Measurements from ENCODE around the gene RAP2A. TPM values are rescaled to one million over a fixed set of nuclear protein-coding genes. Genes with fewer than 3 reads are reported as not detected.

The RAP2A gene
- total RNA-seq, 1 experiment from 2014 or later, result 32.1 TPM

DNA sequence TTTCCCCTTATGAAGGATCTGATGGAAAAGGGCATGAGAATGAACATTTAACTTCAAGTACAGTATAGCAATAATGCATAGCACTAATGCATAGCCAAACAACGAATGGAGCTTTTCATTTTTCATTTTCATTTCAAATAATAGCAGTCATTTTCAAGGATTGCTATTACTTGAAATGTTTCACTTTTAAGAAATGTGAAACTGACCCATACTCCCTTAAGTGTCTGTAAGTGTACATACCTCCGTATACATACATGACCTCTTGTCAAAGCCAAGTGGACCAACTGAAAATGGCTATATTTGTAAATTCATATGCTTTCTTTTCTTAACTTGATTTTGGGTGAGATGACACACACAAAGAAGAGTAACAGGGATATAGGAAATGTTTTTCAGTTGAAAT, 3.8 kb downstream of the RAP2A start:
- Histone ChIP-seq H3K9ac (ENCODE audit: extremely low read depth, insufficient read length, low read length) (no peak overlapping the region), H2BK5ac (ENCODE audit: insufficient read length, low read length) (no peak overlapping the region), H3K79me1 (ENCODE audit: insufficient read depth, low read depth, low read length, poor library complexity, severe bottlenecking) (no peaks in the 10 kb centered on the region), H4K91ac (ENCODE audit: insufficient read length, low read depth, low read length) (no peak overlapping the region), H3K4ac (ENCODE audit: low read depth, low read length) (no peak overlapping the region), H3K27me3 (ENCODE audit: insufficient read depth, low read length) (no peaks in the 10 kb centered on the region), H3K9me3 (ENCODE audit: control insufficient read depth, low read depth, low read length) (no peaks in the 10 kb centered on the region), H3K18ac (ENCODE audit: insufficient read length, low read depth, low read length) (no peak overlapping the region), H3T11ph (ENCODE audit: low read length) (no peak overlapping the region), H2AK5ac (ENCODE audit: insufficient read length, low read length) (no peak overlapping the region), H2BK120ac (ENCODE audit: low read depth, low read length, poor library complexity, severe bottlenecking) (no peak overlapping the region), H3K56ac (ENCODE audit: insufficient read length, low read depth, low read length) (no peak overlapping the region), H4K20me1 (ENCODE audit: control insufficient read depth, insufficient read depth, insufficient read length) (no peaks in the 10 kb centered on the region), H2BK20ac (ENCODE audit: low read depth, low read length, poor library complexity, severe bottlenecking) (no peak overlapping the region), H4K5ac (ENCODE audit: insufficient read length, low read depth, low read length) (no peak overlapping the region), H3K27ac (ENCODE audit: insufficient read length, low read depth, low read length) (no peak overlapping the region), H3K79me2 (ENCODE audit: insufficient read depth, low read length) (peaks cover 5% of the 10 kb centered on the region; the same call in 1 of the 2 replicates), H4K8ac (replicated peaks; ENCODE audit: insufficient read length, low read depth, low read length) (no peak overlapping the region), H2AFZ (ENCODE audit: low read length) (no peak overlapping the region), H3K4me1 (ENCODE audit: insufficient read depth, low read length) (no peaks in the 10 kb centered on the region), H2BK12ac (ENCODE audit: insufficient read length, low read depth, low read length) (no peak overlapping the region), H3K23me2 (ENCODE audit: insufficient read length, low read depth, low read length, poor library complexity, severe bottlenecking) (peaks cover 3% of the 10 kb centered on the region), H2BK15ac (ENCODE audit: low read depth, low read length) (no peak overlapping the region), H3K4me2 (ENCODE audit: insufficient read depth, insufficient read length, low read length) (no peak overlapping the region), H3K23ac (ENCODE audit: insufficient read length, low read depth, low read length) (no peak overlapping the region), H3K14ac (ENCODE audit: insufficient read depth, low read length) (no peak overlapping the region)
- no CpG with 5 or more reads among the region's 2 CpGs for WGBS (ENCODE audit: extremely low coverage, insufficient read length, low lambda C conversion rate)
- H3K4me3 Mint-ChIP-seq, result no peak overlapping the region
- H3K9me3 Mint-ChIP-seq, result no peaks in the 10 kb centered on the region
- H3K36me3 Mint-ChIP-seq (ENCODE audit: insufficient read depth in 1 of 3, low read depth in 3 of 3), result peaks cover 2 to 7% (median 4%) of the 10 kb centered on the region in 3 experiments; a peak in 5 of 7 replicates
- peaks cover 13 to 14% of the 10 kb centered on the region in 2 experiments for H3K4me1 Mint-ChIP-seq
- no peaks in the 10 kb centered on the region for H3K27me3 Mint-ChIP-seq (ENCODE audit: low read depth)
- TF ChIP-seq, protein P1, sequence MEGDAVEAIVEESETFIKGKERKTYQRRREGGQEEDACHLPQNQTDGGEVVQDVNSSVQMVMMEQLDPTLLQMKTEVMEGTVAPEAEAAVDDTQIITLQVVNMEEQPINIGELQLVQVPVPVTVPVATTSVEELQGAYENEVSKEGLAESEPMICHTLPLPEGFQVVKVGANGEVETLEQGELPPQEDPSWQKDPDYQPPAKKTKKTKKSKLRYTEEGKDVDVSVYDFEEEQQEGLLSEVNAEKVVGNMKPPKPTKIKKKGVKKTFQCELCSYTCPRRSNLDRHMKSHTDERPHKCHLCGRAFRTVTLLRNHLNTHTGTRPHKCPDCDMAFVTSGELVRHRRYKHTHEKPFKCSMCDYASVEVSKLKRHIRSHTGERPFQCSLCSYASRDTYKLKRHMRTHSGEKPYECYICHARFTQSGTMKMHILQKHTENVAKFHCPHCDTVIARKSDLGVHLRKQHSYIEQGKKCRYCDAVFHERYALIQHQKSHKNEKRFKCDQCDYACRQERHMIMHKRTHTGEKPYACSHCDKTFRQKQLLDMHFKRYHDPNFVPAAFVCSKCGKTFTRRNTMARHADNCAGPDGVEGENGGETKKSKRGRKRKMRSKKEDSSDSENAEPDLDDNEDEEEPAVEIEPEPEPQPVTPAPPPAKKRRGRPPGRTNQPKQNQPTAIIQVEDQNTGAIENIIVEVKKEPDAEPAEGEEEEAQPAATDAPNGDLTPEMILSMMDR (conservative IDR thresholded peaks at IDR 0.05), result no peak
- no peak for DNase-seq
- no peak overlapping the region for H3K27ac Mint-ChIP-seq
